ENCODE data around the gene OR7G2. TPM values are rescaled to one million over a fixed set of nuclear protein-coding genes. Genes with fewer than 3 reads are reported as not detected.
"Not testable (repeated sequence)": the region's sequence is repeated elsewhere in the genome, so short reads cannot be mapped to it uniquely, and the experiment has no call there.

The OR7G2 gene
- polyA plus RNA-seq, 3 donors from 2014 or later, result not detected

DNA sequence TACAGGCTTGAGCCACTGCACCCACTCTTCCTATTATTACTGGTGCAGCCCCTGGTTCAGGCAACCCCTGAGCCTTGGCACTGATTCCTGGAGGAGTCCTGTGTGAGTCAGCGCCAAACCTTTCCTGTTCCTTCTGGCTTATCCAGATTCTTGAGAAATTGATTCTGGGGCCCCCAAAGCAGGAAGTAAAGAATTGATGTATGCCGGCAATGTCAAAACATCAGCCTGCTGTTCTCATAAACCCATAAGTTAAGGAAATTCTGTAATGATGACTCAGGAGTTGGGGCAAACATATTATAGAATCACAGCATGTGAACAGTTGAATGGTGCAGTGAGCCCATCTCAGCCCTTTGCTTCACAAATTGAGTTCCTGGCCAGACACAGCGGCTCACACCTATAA is 20.9 kb upstream of the OR7G2 start:
- no peak for DNase-seq
- Mint-ChIP-seq H3K27ac (no peak overlapping the region), H3K4me1 (peaks cover 5 to 9% of the 10 kb centered on the region in 2 donors), H3K9me3 (no peaks in the 10 kb centered on the region), H3K36me3 (no peaks in the 10 kb centered on the region), H3K4me3 (no peak overlapping the region), H3K27me3 (ENCODE audit: low read depth in 3 of 3) (peaks cover 4 to 7% (median 6%) of the 10 kb centered on the region in 3 donors)

DNA sequence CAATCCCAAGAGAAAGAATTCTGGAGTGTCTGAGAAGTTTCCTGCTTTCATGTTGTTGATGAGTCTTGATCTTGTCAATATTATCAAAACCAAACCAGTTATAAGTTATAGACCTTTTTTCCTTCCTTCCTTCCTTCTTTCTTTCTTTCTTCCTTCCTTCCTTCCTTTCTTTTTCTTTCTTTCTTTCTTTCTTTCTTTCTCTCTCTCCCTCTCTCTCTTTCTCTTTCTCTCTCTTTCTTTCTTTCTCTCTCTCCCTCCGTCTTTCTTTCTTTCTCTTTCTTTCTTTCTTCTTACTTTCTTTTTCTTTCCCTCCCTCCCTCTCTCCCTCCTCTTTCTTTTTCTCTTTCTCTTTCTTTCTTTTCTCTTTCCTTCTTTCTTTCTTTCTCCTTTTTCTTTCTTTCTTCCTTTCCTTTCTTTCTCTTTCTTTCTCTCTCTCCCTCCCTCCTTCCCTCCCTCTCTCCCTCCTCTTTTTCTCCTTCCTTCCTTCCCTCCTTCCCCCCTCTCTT is 19.7 kb upstream of the OR7G2 start, which contains the start of gene OR7G3:
TSS of gene OR7G3 (minus strand) at position 51 of the 506 bp plus-strand sequence. CDS start at position 51, 0 bp downstream.
- Mint-ChIP-seq H3K4me1 (peaks cover 5 to 9% of the 10 kb centered on the region in 2 donors), H3K9me3 (no peaks in the 10 kb centered on the region), H3K27ac (no peak within 1 kb of the TSS), H3K4me3 (no peak within 1 kb of the TSS), H3K27me3 (ENCODE audit: low read depth in 3 of 3) (peaks cover 6 to 7% (median 7%) of the 10 kb centered on the region in 3 donors), H3K36me3 (no peaks in the 10 kb centered on the region)
- DNase-seq, result no peak

DNA sequence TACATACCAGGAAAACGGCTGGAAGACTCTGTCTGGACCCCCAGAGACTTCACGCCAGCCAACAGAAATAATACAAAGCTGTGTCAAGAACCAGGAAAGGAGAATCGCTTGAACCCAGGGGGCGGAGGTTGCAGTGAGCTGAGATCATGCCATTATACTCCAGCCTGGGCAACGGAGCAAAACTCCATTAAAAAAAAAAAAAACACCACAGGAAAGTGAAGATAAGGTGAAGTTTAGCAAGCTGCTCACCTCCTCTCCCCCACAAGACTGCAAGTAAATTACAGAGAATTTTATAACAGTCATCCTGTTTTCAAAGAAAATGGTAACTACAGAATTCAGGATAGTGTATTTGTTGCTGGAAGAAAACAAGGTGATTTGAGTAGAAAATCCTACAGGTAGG is 9.3 kb upstream of the OR7G2 start:
- Mint-ChIP-seq H3K4me3 (no peak overlapping the region), H3K27me3 (ENCODE audit: low read depth in 3 of 3) (peaks cover 2 to 11% (median 6%) of the 10 kb centered on the region in 3 donors), H3K4me1 (no peaks in the 10 kb centered on the region), H3K36me3 (no peaks in the 10 kb centered on the region), H3K9me3 (no peaks in the 10 kb centered on the region), H3K27ac (no peak overlapping the region)
- DNase-seq, result no peak

DNA sequence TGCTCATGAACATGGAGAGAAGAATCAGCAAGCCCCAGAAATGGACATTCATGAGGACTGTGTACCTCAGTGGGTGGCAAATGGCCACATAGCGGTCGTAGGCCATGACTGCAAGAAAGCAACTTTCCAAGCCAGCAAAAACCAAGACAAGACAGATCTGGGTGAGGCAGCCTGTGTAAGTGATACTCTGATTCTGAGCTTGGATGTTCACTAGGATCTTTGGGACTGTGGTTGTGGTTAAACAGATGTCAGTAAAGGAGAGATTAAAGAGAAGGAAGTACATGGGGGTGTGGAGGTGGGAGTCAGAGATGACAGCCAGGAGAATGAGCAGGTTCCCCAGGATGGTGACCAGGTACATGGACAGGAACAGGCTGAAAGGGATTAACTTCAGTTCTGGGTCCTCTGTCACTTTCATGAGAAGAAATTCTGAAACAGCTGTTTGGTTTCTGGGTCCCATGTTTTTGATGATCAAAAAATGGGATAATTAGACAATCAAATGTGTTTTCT is 8.1 kb upstream of the OR7G2 start, which contains the start of gene OR7G1:
TSS of gene OR7G1 (minus strand) at position 457 of the 507 bp plus-strand sequence. CDS start at position 457, 0 bp downstream.
- no peaks in the 10 kb centered on the region for H3K36me3 Mint-ChIP-seq
- H3K27me3 Mint-ChIP-seq (ENCODE audit: low read depth in 3 of 3), result peaks cover 2 to 11% (median 5%) of the 10 kb centered on the region in 3 donors
- no peaks in the 10 kb centered on the region for H3K4me1 Mint-ChIP-seq
- no peak within 1 kb of the TSS for H3K4me3 Mint-ChIP-seq
- no peak within 1 kb of the TSS for H3K27ac Mint-ChIP-seq
- no peak for DNase-seq
- no peaks in the 10 kb centered on the region for H3K9me3 Mint-ChIP-seq

DNA sequence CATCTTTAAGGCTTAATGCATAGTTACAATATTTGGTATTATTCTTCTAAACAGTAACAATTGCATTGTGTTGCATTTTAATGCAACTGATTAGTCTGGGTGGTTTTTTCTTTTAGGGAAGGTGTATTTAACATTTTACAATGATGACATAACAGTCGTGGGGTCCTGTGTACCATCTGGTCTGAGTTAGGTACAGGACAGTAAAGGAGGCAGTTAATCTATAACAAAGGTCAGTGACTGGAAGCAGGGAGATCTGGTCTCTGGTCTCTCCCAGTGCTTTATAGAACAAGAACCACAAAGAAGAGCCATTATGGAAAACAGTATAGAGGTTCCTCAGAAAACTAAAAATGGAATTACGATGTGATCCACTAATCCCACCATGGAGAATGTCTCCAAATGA is 2.7 kb upstream of the OR7G2 start:
- H3K27ac Mint-ChIP-seq, result no peak overlapping the region
- H3K4me1 Mint-ChIP-seq, result no peaks in the 10 kb centered on the region
- peaks cover 0 to 9% (median 4%) of the 10 kb centered on the region in 3 donors for H3K27me3 Mint-ChIP-seq (ENCODE audit: low read depth in 3 of 3)
- no peaks in the 10 kb centered on the region for H3K36me3 Mint-ChIP-seq
- no peak for DNase-seq
- no peak overlapping the region for H3K4me3 Mint-ChIP-seq
- H3K9me3 Mint-ChIP-seq, result no peaks in the 10 kb centered on the region

DNA sequence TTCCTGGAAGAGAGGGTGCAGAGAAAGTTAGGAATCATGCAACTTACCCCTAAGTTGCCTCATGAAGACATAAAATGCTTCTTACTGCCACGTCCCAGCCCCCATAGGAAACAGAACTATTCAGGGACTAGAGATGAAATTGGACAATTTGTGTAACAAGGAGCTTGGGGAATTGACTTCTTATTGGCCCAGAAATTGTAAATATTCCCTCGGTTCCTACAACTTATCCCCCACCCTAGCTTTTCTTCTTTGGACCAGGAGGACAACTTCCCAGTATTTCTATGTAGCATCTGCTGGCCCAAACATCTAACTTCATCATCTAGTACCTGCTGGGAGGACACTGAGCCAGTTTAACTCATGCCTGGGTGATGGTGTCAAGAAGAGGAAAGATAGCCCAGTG is 20.5 kb downstream of the OR7G2 start, which contains the start of gene OR1M1:
TSS of gene OR1M1 (plus strand) at position 301 of the 400 bp plus-strand sequence. CDS start 6,184 bp downstream, outside the sequence.
- no peak for DNase-seq
- no peaks in the 10 kb centered on the region for H3K36me3 Mint-ChIP-seq
- no peak within 1 kb of the TSS for H3K27ac Mint-ChIP-seq
- no peaks in the 10 kb centered on the region for H3K4me1 Mint-ChIP-seq
- peaks cover 0 to 7% (median 3%) of the 10 kb centered on the region in 3 donors for H3K27me3 Mint-ChIP-seq (ENCODE audit: low read depth in 3 of 3)
- no peak within 1 kb of the TSS for H3K4me3 Mint-ChIP-seq
- no peaks in the 10 kb centered on the region for H3K9me3 Mint-ChIP-seq

DNA sequence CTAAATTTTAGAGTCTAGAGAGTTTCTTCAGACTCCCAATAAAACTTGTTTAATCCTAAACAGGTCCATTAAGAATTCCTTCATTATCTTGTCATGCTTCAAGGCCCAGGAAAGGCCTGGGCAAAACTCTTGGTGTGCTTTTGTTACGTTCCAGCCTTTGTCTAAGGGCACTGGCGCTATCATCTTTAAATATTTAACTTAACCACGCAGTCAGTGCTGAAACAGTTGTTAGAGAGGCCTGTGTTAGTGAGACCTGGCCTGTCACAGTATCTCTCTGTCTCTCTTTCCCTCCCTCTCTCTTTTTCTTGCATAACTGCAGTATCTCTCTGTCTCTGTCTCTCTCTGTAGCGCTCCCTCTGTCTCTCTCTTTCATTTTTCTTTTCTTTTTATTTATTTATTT is 28.6 kb downstream of the OR7G2 start:
- no peaks in the 10 kb centered on the region for H3K9me3 Mint-ChIP-seq
- no peak overlapping the region for H3K27ac Mint-ChIP-seq
- H3K36me3 Mint-ChIP-seq, result no peaks in the 10 kb centered on the region
- no peak overlapping the region for H3K4me3 Mint-ChIP-seq
- peaks cover 0 to 2% of the 10 kb centered on the region in 2 donors for H3K4me1 Mint-ChIP-seq
- DNase-seq, result no peak
- peaks cover 0 to 4% (median 1%) of the 10 kb centered on the region in 3 donors for H3K27me3 Mint-ChIP-seq (ENCODE audit: low read depth in 3 of 3)

DNA sequence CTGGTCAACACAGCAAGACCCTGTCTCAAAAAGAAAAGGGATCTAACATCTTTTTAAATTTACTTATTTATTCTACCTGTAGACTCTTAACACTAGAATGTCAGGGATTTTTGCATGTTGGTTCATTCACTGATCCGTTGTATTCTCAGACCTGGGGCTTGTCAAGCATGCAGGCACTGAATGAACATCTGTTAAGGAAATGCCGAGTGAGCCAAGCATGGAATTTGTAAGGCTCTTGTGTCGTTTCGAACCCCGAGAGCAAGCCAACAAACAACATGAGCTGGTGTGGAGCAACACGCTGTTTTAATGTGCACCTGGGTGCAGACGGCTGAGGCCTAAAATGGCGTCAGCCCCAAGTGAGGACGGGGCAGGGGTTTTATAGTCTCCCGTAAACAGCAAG is 30.4 kb downstream of the OR7G2 start:
- no peaks in the 10 kb centered on the region for H3K9me3 Mint-ChIP-seq
- no peaks in the 10 kb centered on the region for H3K36me3 Mint-ChIP-seq
- no peak for DNase-seq
- peaks cover 0 to 2% of the 10 kb centered on the region in 2 donors for H3K4me1 Mint-ChIP-seq
- no peak overlapping the region for H3K27ac Mint-ChIP-seq
- H3K27me3 Mint-ChIP-seq (ENCODE audit: low read depth in 3 of 3), result peaks cover 0 to 4% (median 1%) of the 10 kb centered on the region in 3 donors
- no peak overlapping the region for H3K4me3 Mint-ChIP-seq

DNA sequence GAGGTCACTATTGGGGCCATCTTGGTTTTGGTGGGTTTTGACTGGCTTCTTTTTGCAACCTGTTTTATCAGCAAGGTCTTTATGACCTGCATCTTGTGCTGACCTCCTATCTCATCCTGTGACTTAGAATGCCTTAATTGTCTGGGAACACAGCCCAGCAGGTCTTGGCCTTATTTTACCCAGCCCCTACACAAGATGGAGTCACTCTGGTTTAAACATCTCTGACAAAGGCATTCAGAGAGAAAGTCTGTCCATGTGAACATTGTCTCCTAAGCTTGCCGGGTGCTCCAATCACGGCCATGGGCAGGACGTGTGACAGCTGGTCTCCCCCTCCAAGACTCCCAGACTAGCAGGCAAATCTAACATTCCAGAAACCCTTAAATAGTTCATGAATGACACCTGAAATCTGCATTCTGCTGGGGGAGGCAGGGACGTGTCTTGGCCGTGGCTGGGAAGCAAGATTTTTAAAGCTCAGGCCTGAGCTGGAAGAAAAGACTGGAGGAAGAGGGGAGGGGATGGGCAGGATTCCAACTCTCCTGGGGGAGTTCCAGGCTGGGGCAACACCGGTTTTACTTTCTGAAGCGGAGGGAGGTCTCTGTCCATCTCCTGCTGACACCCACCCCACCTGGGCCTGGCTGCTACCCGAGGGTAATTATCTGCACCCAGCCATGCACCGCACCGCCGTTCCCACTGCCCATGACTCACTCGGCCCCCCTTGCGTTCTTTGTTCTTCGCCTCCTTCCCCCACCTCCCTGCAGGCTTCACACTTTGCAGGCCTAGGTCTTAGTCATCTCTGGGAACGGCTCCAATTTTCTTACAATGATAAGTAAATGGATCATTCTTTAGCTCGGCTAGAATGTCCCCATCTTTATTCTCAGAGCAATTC is 32.0 kb downstream of the OR7G2 start:
- Mint-ChIP-seq H3K4me3 (no peak overlapping the region), H3K27me3 (ENCODE audit: low read depth in 3 of 3) (peaks cover 0 to 4% (median 1%) of the 10 kb centered on the region in 3 donors), H3K27ac (no peak overlapping the region), H3K36me3 (no peaks in the 10 kb centered on the region), H3K9me3 (no peaks in the 10 kb centered on the region), H3K4me1 (peaks cover 0 to 2% of the 10 kb centered on the region in 2 donors)
- DNase-seq, result no peak

DNA sequence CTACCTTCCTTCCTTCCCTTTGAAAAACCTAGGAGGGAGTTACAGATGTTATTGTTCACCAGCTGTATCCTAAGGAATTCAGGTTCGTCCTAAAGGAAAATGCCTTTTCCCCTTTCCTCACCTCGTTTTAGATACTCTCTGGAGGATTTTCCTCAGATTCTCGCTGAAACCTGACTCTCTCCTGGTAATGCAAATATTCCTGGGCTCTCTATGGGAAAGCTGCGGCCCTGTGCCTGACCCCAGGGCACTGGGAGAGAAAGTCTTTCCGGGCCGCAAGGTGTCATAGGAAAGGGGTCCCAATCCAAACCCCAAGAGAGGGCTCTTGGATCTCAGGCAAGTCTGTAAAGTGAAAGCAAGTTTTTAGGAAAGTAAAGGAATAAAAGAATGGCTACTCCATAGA is 33.5 kb downstream of the OR7G2 start:
- no peak overlapping the region for H3K4me3 Mint-ChIP-seq
- H3K4me1 Mint-ChIP-seq, result no peaks in the 10 kb centered on the region
- no peak for DNase-seq
- H3K27ac Mint-ChIP-seq, result no peak overlapping the region
- H3K27me3 Mint-ChIP-seq (ENCODE audit: low read depth in 3 of 3), result peaks cover 0 to 4% (median 1%) of the 10 kb centered on the region in 3 donors
- H3K36me3 Mint-ChIP-seq, result no peaks in the 10 kb centered on the region
- H3K9me3 Mint-ChIP-seq, result no peaks in the 10 kb centered on the region

DNA sequence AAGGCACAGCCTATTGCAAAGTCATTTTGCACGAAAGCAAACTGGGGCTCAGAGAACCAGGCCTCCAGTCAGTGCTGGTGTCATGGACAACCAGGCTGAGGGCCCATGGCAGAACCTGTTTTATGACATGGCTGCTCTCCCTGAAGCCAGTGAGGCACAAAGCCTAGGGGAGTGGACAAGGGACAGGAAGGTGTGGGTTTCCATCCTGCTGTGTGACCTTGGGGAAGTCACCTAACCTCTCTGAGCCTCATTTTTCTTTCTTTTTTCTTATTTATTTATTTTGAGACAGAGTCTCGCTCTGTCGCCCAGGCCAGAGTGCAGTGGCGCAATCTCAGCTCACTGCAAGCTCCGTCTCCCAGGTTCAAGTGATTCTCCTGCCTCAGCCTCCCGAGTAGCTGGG is 35.6 kb downstream of the OR7G2 start:
- not testable (repeated sequence) for H3K27me3 Mint-ChIP-seq (ENCODE audit: low read depth in 3 of 3); H3K9me3 Mint-ChIP-seq; H3K4me1 Mint-ChIP-seq; H3K27ac Mint-ChIP-seq; DNase-seq; H3K36me3 Mint-ChIP-seq; H3K4me3 Mint-ChIP-seq

DNA sequence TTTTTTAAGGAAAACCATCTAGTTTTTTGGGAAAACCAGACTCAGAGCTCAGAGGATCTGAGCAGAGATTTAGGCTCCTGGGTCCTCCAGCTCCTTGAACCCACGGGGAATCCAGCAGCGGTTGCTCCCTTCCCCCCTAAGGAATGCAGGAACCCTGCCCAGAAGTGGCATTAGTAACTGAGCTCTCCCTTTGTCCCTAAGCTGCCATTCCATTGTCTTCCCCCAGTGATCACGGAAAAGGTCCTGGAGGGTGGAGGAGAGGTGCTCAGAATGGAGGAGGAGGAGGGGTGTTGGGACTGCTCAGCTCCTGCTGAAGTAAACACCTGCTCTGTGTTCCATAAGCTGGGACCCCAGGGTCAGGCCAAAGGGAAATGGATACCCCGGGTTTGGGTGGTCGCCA is 37.2 kb downstream of the OR7G2 start:
- H3K4me1 Mint-ChIP-seq, result no peaks in the 10 kb centered on the region
- H3K27ac Mint-ChIP-seq, result no peak overlapping the region
- peaks cover 0 to 6% (median 2%) of the 10 kb centered on the region in 3 donors for H3K27me3 Mint-ChIP-seq (ENCODE audit: low read depth in 3 of 3)
- no peaks in the 10 kb centered on the region for H3K36me3 Mint-ChIP-seq
- no peak overlapping the region for H3K4me3 Mint-ChIP-seq
- H3K9me3 Mint-ChIP-seq, result no peaks in the 10 kb centered on the region
- no peak for DNase-seq

DNA sequence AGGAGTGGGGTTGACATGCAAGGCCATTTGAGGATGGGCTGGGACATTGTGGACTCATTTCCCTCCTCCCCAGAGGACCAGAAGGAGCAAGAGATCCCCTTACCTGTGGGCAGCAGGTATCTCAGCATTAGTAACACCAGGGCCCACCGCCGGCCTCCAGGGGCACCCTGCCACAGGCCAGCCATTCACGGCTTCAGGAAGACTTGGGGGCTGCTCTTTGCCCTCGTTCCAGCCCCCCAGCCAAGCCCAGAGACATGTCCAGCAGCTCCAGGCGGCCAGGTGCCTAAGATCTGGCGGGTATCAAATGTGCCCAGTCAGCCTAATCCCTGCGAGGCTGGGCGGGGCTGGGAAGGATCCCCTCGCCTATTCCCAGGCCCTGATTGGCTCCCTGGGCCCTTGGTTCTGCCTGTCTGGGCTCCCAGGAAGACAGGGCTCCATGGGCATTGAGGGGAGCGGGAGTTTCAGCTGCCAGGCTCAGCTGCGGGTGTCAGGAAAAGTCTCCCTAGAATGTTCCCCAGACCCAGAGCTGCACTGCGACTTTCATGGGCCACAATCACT is 41.7 kb downstream of the OR7G2 start:
- Mint-ChIP-seq H3K36me3 (no peaks in the 10 kb centered on the region), H3K9me3 (no peaks in the 10 kb centered on the region), H3K4me1 (no peaks in the 10 kb centered on the region), H3K27me3 (ENCODE audit: low read depth in 3 of 3) (peaks cover 0 to 4% (median 2%) of the 10 kb centered on the region in 3 donors), H3K27ac (no peak overlapping the region), H3K4me3 (no peak overlapping the region)
- no peak for DNase-seq

DNA sequence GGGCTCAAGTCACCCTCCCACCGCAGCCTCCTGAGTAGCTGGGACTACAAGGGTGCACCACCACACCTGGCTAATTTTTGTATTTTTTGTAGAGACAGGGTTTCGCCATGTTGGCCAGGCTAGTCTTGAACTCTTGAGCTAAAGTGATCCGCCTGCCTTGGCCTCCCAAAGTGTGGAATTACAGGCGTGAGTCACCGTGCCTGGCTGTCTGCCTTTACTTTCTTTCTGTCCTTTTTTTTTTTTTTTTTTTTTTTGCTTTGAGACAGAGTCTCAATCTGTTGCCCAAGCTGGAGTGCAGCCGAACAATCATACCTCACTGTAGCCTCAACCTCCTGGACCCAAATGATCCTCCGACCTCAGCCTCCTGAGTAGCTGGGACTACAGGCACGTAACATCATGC is 45.4 kb downstream of the OR7G2 start:
- no peaks in the 10 kb centered on the region for H3K9me3 Mint-ChIP-seq
- no peak for DNase-seq
- no peak overlapping the region for H3K27ac Mint-ChIP-seq
- no peaks in the 10 kb centered on the region for H3K36me3 Mint-ChIP-seq
- H3K27me3 Mint-ChIP-seq (ENCODE audit: low read depth in 3 of 3), result peaks cover 0 to 11% (median 0%) of the 10 kb centered on the region in 3 donors
- no peak overlapping the region for H3K4me3 Mint-ChIP-seq
- H3K4me1 Mint-ChIP-seq, result no peaks in the 10 kb centered on the region

Data from immature natural killer cell (primary cell).